HEK293T (cell line): ENCODE data around the gene TMED8.

Experiments used
- CTCF ChIA-PET: fragments of 350-600 bp; formaldehyde crosslinking; extraction: SDS; loops from one replicate; lab custom pipeline; 2021; ENCODE audit warnings: antibody characterized with exemption, inconsistent platforms; lab: Yijun Ruan, JAX
- POLR2A ChIA-PET: fragments of 350-600 bp; formaldehyde crosslinking; extraction: SDS; loops from one replicate; lab custom pipeline; 2020; ENCODE audit warnings: antibody characterized with exemption, inconsistent platforms; lab: Yijun Ruan, JAX
- DNase-seq: peaks from one replicate; pipeline ENCODE4 v3.0.0; 2012; ENCODE audit warnings: mixed read lengths; ENCODE audit errors: extremely low spot score
- ARNT ChIP-seq: fragments of 450-650 bp; IDR thresholded peaks from 2 replicates; pipeline ENCODE4 v1.6.1; 2017; ENCODE audit warnings: mild to moderate bottlenecking
- BHLHE40 ChIP-seq: fragments of 450-650 bp; IDR thresholded peaks from 2 replicates; pipeline ENCODE4 v1.6.1; 2016; ENCODE audit warnings: mild to moderate bottlenecking, moderate library complexity, borderline replicate concordance
- CTBP1 ChIP-seq: fragments of 450-650 bp; IDR thresholded peaks from 2 replicates; pipeline ENCODE4 v1.6.1; 2016; ENCODE audit warnings: borderline replicate concordance
- ELF4 ChIP-seq: fragments of 450-650 bp; IDR thresholded peaks from 2 replicates; pipeline ENCODE4 v1.6.1; 2017; ENCODE audit warnings: antibody characterized with exemption
- FOXA1 ChIP-seq: fragments of 450-650 bp; IDR thresholded peaks from 2 replicates; pipeline ENCODE4 v1.6.1; 2016; ENCODE audit warnings: mild to moderate bottlenecking
- FOXK2 ChIP-seq: fragments of 450-650 bp; IDR thresholded peaks from 2 replicates; pipeline ENCODE4 v1.6.1; 2016; ENCODE audit warnings: mild to moderate bottlenecking
- FOXM1 ChIP-seq: fragments of 450-650 bp; IDR thresholded peaks from 2 replicates; pipeline ENCODE4 v1.6.1; 2017; ENCODE audit warnings: mild to moderate bottlenecking, borderline replicate concordance
- HDGF ChIP-seq: fragments of 450-650 bp; IDR thresholded peaks from 2 replicates; pipeline ENCODE4 v1.6.1; 2017; ENCODE audit warnings: antibody characterized with exemption, borderline replicate concordance
- L3MBTL2 ChIP-seq: fragments of 450-650 bp; conservative IDR thresholded peaks from 2 replicates; pipeline ENCODE4 v1.6.1; 2016; ENCODE audit warnings: mild to moderate bottlenecking
- LEF1 ChIP-seq: fragments of 450-650 bp; IDR thresholded peaks from 2 replicates; pipeline ENCODE4 v1.6.1; 2017; ENCODE audit warnings: mild to moderate bottlenecking, borderline replicate concordance
- NFRKB ChIP-seq: fragments of 450-650 bp; IDR thresholded peaks from 2 replicates; pipeline ENCODE4 v1.6.1; 2016; ENCODE audit warnings: mild to moderate bottlenecking, moderate library complexity
- SP1 ChIP-seq: fragments of 450-650 bp; IDR thresholded peaks from 2 replicates; pipeline ENCODE4 v1.6.1; 2017
- SUZ12 ChIP-seq: fragments of 450-650 bp; IDR thresholded peaks from 2 replicates; pipeline ENCODE4 v1.6.1; 2016; ENCODE audit warnings: mild to moderate bottlenecking
- TARDBP ChIP-seq: fragments of 450-650 bp; IDR thresholded peaks from 2 replicates; pipeline ENCODE4 v1.6.1; 2016
- ZNF384 ChIP-seq: fragments of 450-650 bp; IDR thresholded peaks from 2 replicates; pipeline ENCODE4 v1.6.1; 2016
- TF ChIP-seq, protein P1 (sequence below): fragments of 450-650 bp; IDR thresholded peaks from 2 replicates; pipeline ENCODE4 v1.6.1; 2016

TMED8 gene

DNA sequence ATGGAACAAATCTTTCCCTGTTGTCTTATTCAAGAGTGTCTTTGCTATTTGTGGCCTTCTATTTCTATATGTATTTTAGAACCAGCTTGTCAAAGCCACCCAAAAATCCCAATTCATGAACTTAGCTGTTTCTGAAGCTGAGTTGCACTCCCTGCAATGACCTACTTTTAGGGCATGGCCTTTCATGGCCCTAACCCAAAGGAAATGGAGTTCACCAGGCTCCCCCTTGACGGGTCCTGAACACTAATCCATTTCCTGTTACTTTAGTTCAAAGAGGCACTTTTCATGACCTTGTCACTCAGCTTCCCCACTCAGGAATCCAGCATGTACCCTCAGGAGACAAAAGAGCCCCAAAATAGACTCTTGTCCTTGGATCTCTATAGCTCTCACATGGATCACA, 7.6 kb downstream of the TMED8 start:
- DNase-seq, result no peak
- TF ChIP-seq ELF4 (no peak), NFRKB (no peak), BHLHE40 (no peak), FOXK2 (no peak), ARNT (no peak), FOXA1 (no peak), SP1 (no peak), ZNF384 (no peak), L3MBTL2 (no peak), TARDBP (no peak), LEF1 (no peak), SUZ12 (no peak), FOXM1 (no peak), HDGF (no peak)
- ChIA-PET POLR2A (no interaction called here), CTCF (no interaction called here)

DNA sequence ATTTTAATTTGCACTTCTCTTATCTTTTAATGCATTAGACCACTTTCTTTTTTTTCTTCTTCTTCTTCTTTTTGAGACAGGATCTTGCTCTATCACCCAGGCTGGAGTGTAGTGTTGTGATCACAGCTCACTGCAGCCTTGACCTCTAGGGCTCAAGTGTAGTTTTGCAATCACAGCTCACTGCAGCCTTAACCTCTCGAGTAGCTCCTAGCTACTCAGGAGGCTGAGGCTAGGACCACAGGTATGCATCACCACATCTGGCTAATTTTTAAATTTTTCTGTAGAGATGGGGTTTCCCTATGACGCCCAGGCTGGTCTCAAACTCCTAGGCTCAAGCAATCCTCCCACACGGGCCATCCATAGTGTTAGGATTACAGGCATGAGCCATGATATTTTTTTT, 12.7 kb downstream of the TMED8 start:
- no peak for DNase-seq
- ChIA-PET POLR2A (interaction anchor here (1.3 kb wide), 1 partner anchor 13 kb away, joined by 5 read pairs; the partner anchor contains the start of genes SAMD15 and TMED8), CTCF (no interaction called here)
- TF ChIP-seq L3MBTL2, result no peak

DNA sequence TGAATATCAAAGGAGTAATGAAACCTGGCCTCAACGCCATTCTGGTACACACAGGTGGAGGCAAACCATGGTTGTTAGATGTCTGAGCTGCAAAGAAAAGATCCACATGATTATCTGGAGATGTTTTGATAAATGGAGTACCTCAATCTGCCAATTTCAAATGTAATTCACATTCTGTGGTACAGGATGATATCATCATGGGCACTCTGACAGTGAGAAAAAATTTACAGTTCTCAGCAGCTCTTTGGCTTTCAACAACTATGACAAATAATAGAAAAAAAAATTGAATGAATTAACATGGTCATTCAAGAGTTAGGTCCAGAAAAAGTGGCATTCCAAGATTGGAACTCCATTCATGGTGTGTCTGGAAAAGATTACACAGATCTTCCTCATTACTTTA, 17.3 kb downstream of the TMED8 start:
- CTCF ChIA-PET, result interaction anchor here (0.7 to 1.1 kb wide), 2 partner anchors 14 to 256 kb away, joined by 3 read pairs; no protein-coding TSS in a partner anchor
- TF ChIP-seq SP1 (no peak), FOXA1 (no peak), SUZ12 (no peak), BHLHE40 (no peak), L3MBTL2 (no peak), TARDBP (no peak), ARNT (no peak)
- POLR2A ChIA-PET, result no interaction called here
- no peak for DNase-seq

DNA sequence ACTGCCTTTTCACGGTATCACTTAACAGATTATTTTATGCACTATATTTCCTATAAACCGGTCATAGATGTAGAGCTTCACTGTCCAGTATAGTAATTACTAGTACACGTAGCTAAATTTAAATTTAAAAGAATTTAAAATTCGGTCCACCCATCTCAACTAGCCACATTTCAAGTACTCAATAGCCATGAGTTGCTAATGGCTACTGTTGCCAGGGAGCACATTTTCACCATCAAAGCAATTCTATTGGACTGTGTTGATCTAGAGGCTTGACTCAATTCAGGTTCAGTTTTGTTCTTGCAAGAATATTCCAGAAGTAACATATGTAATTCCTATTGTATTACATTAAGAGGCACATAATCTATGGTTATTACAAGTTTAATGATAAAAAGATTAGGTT, 20.0 kb downstream of the TMED8 start:
- ChIA-PET POLR2A (interaction anchor here (0.6 to 0.8 kb wide), 2 partner anchors 11 to 20 kb away, joined by 3 read pairs; partner anchors contain the start of genes SAMD15 and TMED8), CTCF (interaction anchor here (1.2 kb wide), 1 partner anchor 26 kb away, joined by 5 read pairs; no protein-coding TSS in a partner anchor)
- DNase-seq, result no peak
- no peak for TF ChIP-seq ARNT
- TF ChIP-seq ZNF384, result no peak
- TF ChIP-seq SUZ12, result no peak
- no peak for TF ChIP-seq CTBP1
- TF ChIP-seq LEF1, result no peak
- TF ChIP-seq FOXK2, result no peak
- TF ChIP-seq FOXA1, result no peak
- no peak for TF ChIP-seq HDGF
- no peak for TF ChIP-seq L3MBTL2
- no peak for TF ChIP-seq FOXM1
- TF ChIP-seq TARDBP, result no peak
- TF ChIP-seq ELF4, result no peak
- TF ChIP-seq BHLHE40, result no peak
- TF ChIP-seq, protein P1, sequence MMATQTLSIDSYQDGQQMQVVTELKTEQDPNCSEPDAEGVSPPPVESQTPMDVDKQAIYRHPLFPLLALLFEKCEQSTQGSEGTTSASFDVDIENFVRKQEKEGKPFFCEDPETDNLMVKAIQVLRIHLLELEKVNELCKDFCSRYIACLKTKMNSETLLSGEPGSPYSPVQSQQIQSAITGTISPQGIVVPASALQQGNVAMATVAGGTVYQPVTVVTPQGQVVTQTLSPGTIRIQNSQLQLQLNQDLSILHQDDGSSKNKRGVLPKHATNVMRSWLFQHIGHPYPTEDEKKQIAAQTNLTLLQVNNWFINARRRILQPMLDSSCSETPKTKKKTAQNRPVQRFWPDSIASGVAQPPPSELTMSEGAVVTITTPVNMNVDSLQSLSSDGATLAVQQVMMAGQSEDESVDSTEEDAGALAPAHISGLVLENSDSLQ, result no peak
- TF ChIP-seq SP1, result no peak
- no peak for TF ChIP-seq NFRKB

DNA sequence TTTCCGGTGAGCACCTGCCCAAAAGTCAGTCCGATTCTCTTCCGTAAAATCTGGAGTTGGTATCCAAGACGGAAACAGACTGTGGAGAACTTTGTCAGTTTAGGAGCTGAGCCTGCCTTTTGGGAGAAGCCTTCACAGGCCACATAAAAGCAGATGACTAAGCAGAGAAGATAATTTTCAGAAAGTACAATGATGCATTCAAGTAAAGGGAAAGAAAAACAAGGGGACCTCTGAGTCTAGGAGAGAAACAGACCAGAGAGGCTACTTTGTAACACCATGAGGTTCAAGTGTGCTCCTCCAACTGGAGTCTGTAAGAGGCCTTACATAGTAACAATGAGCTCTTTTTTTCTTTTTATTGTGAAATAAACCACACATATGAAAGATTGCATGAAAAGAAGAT, 21.1 kb downstream of the TMED8 start:
- no peak for DNase-seq
- TF ChIP-seq NFRKB, result no peak
- TF ChIP-seq TARDBP, result no peak
- TF ChIP-seq BHLHE40, result no peak
- TF ChIP-seq ZNF384, result no peak
- no peak for TF ChIP-seq LEF1
- TF ChIP-seq ARNT, result no peak
- TF ChIP-seq HDGF, result no peak
- no peak for TF ChIP-seq L3MBTL2
- TF ChIP-seq FOXK2, result no peak
- no peak for TF ChIP-seq SUZ12
- TF ChIP-seq SP1, result no peak
- no peak for TF ChIP-seq FOXM1
- TF ChIP-seq FOXA1, result no peak

DNA sequence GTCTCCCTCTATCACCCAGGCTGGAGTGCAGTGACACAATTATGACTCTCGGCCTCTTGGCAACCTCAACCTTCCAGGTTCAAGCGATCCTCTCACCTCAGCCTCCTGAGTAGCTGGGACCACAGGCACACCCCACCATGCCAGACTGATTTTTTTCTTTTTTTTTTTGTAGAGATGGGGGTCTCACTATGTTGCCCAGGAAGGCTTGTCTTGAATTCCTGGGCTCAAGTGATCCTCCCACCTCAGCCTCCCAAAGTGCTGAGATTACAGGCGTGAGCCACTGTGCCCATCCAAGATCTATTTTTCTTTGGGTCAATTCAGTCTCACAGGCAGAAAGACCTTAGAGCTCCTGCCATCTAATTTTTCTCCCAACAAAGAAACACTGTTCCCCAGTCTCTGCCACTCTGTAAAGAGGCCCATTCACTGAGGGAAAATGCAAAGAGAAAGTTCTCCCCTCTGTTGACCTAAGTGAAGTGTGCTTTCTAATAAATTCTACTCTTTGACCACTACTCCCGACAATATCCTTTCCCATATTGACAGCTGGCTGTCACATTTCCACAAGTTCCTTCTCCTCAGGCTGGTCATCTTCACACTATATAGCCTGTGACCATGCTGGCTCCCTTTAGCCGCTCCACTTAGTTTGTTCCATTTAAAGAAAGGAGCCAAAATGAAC, 23.3 kb downstream of the TMED8 start:
- ChIA-PET CTCF (no interaction called here), POLR2A (no interaction called here)
- no peak for TF ChIP-seq FOXK2
- TF ChIP-seq SP1, result no peak
- TF ChIP-seq L3MBTL2, result no peak
- no peak for TF ChIP-seq LEF1
- TF ChIP-seq HDGF, result no peak
- no peak for TF ChIP-seq NFRKB
- TF ChIP-seq BHLHE40, result no peak
- no peak for TF ChIP-seq FOXA1
- no peak for TF ChIP-seq ELF4
- TF ChIP-seq TARDBP, result no peak
- DNase-seq, result no peak

More for the DNA sequence above, 21.1 kb downstream of the TMED8 start:
- POLR2A ChIA-PET, result no interaction called here
- CTCF ChIA-PET, result interaction anchor here (1.2 kb wide), 1 partner anchor 25 kb away, joined by 5 read pairs; no protein-coding TSS in a partner anchor

DNA sequence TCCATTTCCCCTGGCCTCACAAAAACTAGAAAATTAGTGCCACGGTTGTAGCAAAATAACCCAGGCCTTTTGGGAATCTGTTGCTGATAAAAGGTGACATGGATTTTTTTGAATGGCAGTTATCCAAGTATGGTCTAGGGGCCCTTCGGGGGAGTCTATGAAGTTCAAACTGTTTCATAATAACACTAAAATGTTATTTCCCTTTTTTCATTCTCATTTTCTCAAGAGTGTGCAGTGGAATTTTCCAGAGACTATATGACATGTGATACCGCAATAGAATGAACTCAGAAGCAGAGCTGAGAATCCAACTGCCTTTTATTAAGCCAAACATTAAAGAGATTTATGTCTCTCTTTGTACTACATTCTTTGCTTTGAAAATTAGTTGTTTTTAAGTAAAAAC, 29.1 kb downstream of the TMED8 start:
- CTCF ChIA-PET, result no interaction called here
- TF ChIP-seq BHLHE40, result no peak
- TF ChIP-seq ARNT, result no peak
- no peak for TF ChIP-seq TARDBP
- TF ChIP-seq ZNF384, result no peak
- no peak for TF ChIP-seq SUZ12
- no peak for TF ChIP-seq SP1
- TF ChIP-seq LEF1, result no peak
- no peak for TF ChIP-seq HDGF
- TF ChIP-seq ELF4, result no peak
- no peak for TF ChIP-seq L3MBTL2
- no peak for TF ChIP-seq NFRKB
- TF ChIP-seq FOXA1, result no peak
- no peak for TF ChIP-seq FOXK2
- no peak for TF ChIP-seq CTBP1

More for the DNA sequence above, 29.1 kb downstream of the TMED8 start:
- POLR2A ChIA-PET, result no interaction called here
- no peak for DNase-seq
